Body of pancreas (tissue), 4 donors: ENCODE results near the gene GIT2. TPM values are rescaled to one million over a fixed set of nuclear protein-coding genes. Genes with fewer than 3 reads are reported as not detected.
A peak's percentile ranks its signal among the peaks of the same experiment; 100 is the strongest.

Experiments used
- ATAC-seq: fragments of 150-250 bp; one replicate; pipeline ENCODE4 v1.9.1; 2016
- DNase-seq, 4 donors: peaks; one replicate each; pipeline ENCODE4 v3.0.0-alpha.2; 2019
- H3K27ac ChIP-seq, 4 donors: fragments of 200-600 bp; sonication (generic); 1 replicate in 3 of 4; 2 replicates in 1 of 4; pipeline versions ENCODE4 v1.5.1 to v1.6.1; 2016 to 2019; ENCODE audit warnings: mild to moderate bottlenecking in 1 of 4, mixed read lengths in 1 of 4, moderate library complexity in 1 of 4
- H3K27me3 ChIP-seq, 2 donors: fragments of 200-600 bp; sonication (generic); one replicate each; pipeline ENCODE4 v1.6.0; 2016; ENCODE audit warnings: mild to moderate bottlenecking in 1 of 2
- H3K36me3 ChIP-seq, 2 donors: fragments of 200-600 bp; sonication (generic); replicated peaks in 1 of 2; 2 replicates each; pipeline ENCODE4 v1.5.1; 2016; ENCODE audit warnings: low read depth in 2 of 2; ENCODE audit not compliant: insufficient read depth in 1 of 2
- H3K4me1 ChIP-seq: fragments of 200-600 bp; sonication (generic); one replicate; pipeline ENCODE4 v1.6.0; 2016
- H3K4me3 ChIP-seq, 2 donors: fragments of 200-600 bp; sonication (generic); 1 replicate in 1 of 2; 2 replicates in 1 of 2; pipeline ENCODE4 v1.5.1; 2016 to 2019
- H3K9me3 ChIP-seq, 3 donors: fragments of 200-600 bp; sonication (generic); 1 replicate in 2 of 3; 2 replicates in 1 of 3; pipeline ENCODE4 v1.5.1; 2016
- POLR2A ChIP-seq, 3 donors: fragments of 450-650 bp; IDR thresholded peaks; one replicate each; pipeline ENCODE4 v1.6.1; 2016; ENCODE audit warnings: antibody characterized with exemption in 3 of 3, mild to moderate bottlenecking in 2 of 3
- WGBS, 2 donors: methylation state at CpG; one replicate each; pipeline ENCODE4 v1.1.5; 2017; 5-methylcytosine and 5-hydroxymethylcytosine counted together
- intact Hi-C: fragments of 100-400 bp; cut with DNase I; formaldehyde crosslinking; loops from one replicate; pipeline ENCODE4 v1.15.1; 2023
- total RNA-seq, 2 donors: library from RNA; depleted of rRNA; stranded (reverse); fragments of >200 nt; gene quantifications; one replicate each; pipeline ENCODE4 v1.1.0, GENCODE V29; 2016
- TF ChIP-seq, protein P1 (sequence below), 7 experiments: fragments of 450-650 bp in 4 of 7; fragments of 200-600 bp in 3 of 7; sonication (generic) in 3 of 7; IDR thresholded peaks; one replicate each; pipeline ENCODE4 v1.5.1; 2016 to 2019; ENCODE audit warnings: antibody characterized with exemption in 7 of 7

The GIT2 gene
- total RNA-seq, 2 donors from 2014 or later: 44.4 to 50.1 TPM

DNA sequence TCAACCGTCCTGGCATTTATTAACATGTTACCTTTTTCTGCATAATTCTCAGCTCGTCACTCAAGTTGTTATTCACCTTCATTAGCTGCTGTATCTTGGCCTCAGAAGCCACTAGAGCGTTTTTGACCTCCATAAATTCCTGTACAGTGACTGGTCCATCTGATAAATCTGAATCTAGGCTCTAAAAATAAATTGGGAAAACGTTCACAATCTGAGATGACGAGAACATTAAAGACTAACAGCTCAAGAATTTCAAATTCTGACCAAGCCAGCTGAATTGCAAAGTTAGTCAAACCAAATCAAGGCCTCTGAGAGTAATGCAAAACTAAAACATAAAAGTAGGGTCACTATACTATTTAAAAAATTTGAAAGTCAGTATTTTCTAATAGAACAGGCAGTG is 45.0 kb downstream of the GIT2 start:
- Histone ChIP-seq H3K27me3 (no peaks in the 10 kb centered on the region), H3K9me3 (no peaks in the 10 kb centered on the region), H3K4me3 (no peak overlapping the region), H3K36me3 (peaks cover 0 to 8% of the 10 kb centered on the region in 2 donors), H3K4me1 (peaks cover 84% of the 10 kb centered on the region), H3K27ac (peak overlapping the region; percentile 72 to 88 (median 84))
- DNase-seq (no peak), ATAC-seq (no peak)
- 37 to 39% methylated on average over 5 of the region's 5 CpGs for WGBS, 2 donors
- TF ChIP-seq, protein P1, sequence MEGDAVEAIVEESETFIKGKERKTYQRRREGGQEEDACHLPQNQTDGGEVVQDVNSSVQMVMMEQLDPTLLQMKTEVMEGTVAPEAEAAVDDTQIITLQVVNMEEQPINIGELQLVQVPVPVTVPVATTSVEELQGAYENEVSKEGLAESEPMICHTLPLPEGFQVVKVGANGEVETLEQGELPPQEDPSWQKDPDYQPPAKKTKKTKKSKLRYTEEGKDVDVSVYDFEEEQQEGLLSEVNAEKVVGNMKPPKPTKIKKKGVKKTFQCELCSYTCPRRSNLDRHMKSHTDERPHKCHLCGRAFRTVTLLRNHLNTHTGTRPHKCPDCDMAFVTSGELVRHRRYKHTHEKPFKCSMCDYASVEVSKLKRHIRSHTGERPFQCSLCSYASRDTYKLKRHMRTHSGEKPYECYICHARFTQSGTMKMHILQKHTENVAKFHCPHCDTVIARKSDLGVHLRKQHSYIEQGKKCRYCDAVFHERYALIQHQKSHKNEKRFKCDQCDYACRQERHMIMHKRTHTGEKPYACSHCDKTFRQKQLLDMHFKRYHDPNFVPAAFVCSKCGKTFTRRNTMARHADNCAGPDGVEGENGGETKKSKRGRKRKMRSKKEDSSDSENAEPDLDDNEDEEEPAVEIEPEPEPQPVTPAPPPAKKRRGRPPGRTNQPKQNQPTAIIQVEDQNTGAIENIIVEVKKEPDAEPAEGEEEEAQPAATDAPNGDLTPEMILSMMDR (IDR thresholded peaks at IDR 0.05): no peak
- no peak for TF ChIP-seq POLR2A (IDR thresholded peaks at IDR 0.05)
- intact Hi-C loops: no loop called here

DNA sequence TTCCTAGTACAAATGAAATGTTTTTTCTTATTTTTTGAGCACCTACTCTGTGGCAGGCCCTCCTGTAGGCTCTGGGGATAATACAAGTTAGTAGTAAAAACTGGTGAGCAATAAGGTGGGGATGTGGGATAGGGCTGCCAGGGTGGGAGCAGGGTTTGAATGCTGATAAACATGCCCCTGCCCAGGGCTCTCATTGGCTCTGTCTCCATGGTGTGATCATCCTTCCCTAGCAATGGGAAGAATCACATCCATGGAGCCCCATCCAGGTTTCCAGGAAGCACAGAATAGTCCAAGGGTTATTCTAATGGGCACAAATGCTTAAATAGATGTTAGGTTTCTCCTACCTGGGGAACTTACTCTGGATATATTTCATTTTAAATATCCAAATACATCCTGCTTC is 45.5 kb downstream of the GIT2 start:
- H3K4me3 ChIP-seq: no peak overlapping the region
- TF ChIP-seq, protein P1 (IDR thresholded peaks at IDR 0.05): no peak
- TF ChIP-seq POLR2A (IDR thresholded peaks at IDR 0.05): no peak
- H3K27me3 ChIP-seq: no peaks in the 10 kb centered on the region
- no peaks in the 10 kb centered on the region for H3K9me3 ChIP-seq
- intact Hi-C loops: no loop called here
- peaks cover 0 to 8% of the 10 kb centered on the region in 2 donors for H3K36me3 ChIP-seq
- peak overlapping the region; percentile 72 to 88 (median 84) for H3K27ac ChIP-seq
- DNase-seq: no peak
- ATAC-seq: no peak
- H3K4me1 ChIP-seq: peaks cover 84% of the 10 kb centered on the region

DNA sequence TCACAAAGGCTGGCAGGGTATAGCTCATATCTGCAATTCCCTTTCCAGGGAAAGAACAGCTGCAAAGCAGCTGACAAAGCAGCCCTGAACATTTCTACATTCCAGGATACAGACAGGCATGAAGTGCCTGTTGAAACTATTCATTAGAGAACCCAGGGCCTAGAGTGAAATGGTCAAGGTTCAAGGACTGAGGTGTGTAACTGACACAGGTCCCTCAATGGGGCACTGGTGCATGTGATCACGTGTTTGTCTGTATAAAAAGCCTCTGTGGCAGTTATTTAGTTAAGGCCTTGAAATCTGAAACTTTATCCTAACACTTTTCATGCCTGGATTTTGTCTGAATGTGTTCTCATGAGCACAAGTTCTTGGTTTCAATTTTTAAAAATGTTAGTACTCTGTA is 47.1 kb downstream of the GIT2 start:
- 22 to 26% methylated on average over 1 of the region's 1 CpG for WGBS, 2 donors
- peak overlapping the region; percentile 70 to 88 (median 78) for H3K27ac ChIP-seq
- intact Hi-C loops: no loop called here

DNA sequence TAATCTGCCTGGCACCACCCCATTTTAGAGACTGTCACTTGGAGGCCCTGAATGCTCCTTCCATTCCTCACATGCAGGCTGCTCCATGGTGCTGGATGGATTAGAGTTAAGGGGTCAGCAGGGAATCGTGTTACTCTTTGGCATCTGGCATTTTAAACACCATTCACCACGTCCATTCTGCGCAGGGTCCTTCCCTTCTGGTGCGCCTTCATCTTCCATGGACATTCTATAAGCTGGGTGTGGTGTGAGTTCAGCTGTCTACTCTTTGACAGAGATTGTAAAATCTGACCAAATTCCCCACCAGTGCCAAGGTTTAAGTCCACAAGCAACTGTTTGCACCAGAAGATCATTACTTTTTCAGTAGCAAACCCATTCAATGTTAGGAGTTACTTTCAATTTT is 47.8 kb downstream of the GIT2 start:
- Histone ChIP-seq H3K4me3 (no peak overlapping the region), H3K4me1 (peaks cover 73% of the 10 kb centered on the region), H3K9me3 (no peaks in the 10 kb centered on the region), H3K27ac (peak overlapping the region; percentile 70 to 88 (median 78)), H3K27me3 (no peaks in the 10 kb centered on the region), H3K36me3 (peaks cover 0 to 6% of the 10 kb centered on the region in 2 donors)
- TF ChIP-seq, protein P1 (IDR thresholded peaks at IDR 0.05): no peak
- no peak for TF ChIP-seq POLR2A (IDR thresholded peaks at IDR 0.05)
- ATAC-seq (no peak), DNase-seq (no peak)
- intact Hi-C loops: no loop called here
- WGBS, 2 donors: 37 to 38% methylated on average over 4 of the region's 4 CpGs

More for the DNA sequence above, 47.1 kb downstream of the GIT2 start:
- H3K4me3 ChIP-seq: no peak overlapping the region
- no peaks in the 10 kb centered on the region for H3K27me3 ChIP-seq
- H3K4me1 ChIP-seq: peaks cover 80% of the 10 kb centered on the region
- peaks cover 0 to 6% of the 10 kb centered on the region in 2 donors for H3K36me3 ChIP-seq
- ATAC-seq (peak; percentile 80), DNase-seq (peak; percentile 85 to 92 (median 88))
- no peaks in the 10 kb centered on the region for H3K9me3 ChIP-seq
- TF ChIP-seq POLR2A (IDR thresholded peaks at IDR 0.05): no peak
- TF ChIP-seq, protein P1 (IDR thresholded peaks at IDR 0.05): peak in 1 of 7 experiments; percentile 8

DNA sequence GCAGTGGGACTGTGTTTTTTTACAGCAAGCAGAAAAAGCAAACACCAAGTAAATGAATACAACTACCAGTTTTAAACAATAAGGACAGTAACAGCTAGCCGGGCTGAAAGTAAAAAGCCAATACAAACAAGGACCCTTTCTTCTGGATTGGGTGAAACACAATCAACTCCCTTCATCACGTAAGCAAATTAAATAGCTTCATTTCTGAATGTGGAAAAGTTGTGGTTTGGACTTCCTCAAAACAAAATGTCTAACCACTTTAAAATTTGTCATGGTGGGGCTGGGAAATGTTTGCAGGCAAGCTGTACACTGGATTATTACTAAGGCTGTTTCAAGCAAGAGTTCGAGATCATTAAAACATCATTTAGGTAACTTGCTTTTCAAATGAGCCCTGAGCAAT is 48.6 kb downstream of the GIT2 start:
- DNase-seq (no peak), ATAC-seq (no peak)
- Histone ChIP-seq H3K27me3 (no peaks in the 10 kb centered on the region), H3K9me3 (no peaks in the 10 kb centered on the region), H3K4me3 (no peak overlapping the region), H3K27ac (peak overlapping the region; percentile 55 to 88 (median 78)), H3K36me3 (peaks cover 0 to 2% of the 10 kb centered on the region in 2 donors), H3K4me1 (peaks cover 64% of the 10 kb centered on the region)
- WGBS, 2 donors: 40 to 41% methylated on average over 3 of the region's 3 CpGs
- TF ChIP-seq, protein P1 (IDR thresholded peaks at IDR 0.05): no peak
- intact Hi-C loops: no loop called here
